Lung (tissue), 12 donors: ENCODE results near the gene DMPK. TPM values are rescaled to one million over a fixed set of nuclear protein-coding genes. Genes with fewer than 3 reads are reported as not detected.

Experiments
- ATAC-seq: fragments of 200-7000 bp; cut with Tn5 transposase; one replicate; pipeline ENCODE4 v1.9.1; 2020; ENCODE audit warnings: moderate number of reproducible peaks; ENCODE audit not compliant: insufficient read depth, low FRiP score
- DNase-seq, 3 donors: peaks; one replicate each; pipeline ENCODE4 v3.0.0-alpha.2; 2013 to 2017
- H3K27ac ChIP-seq, 2 donors: one replicate each; pipeline ENCODE4 v1.5.1; 2013; ENCODE audit warnings: mild to moderate bottlenecking in 2 of 2, moderate library complexity in 2 of 2, control low read depth in 1 of 2, inconsistent platforms in 1 of 2, low read depth in 1 of 2, low read length in 1 of 2
- H3K27me3 ChIP-seq, 3 donors: one replicate each; pipeline ENCODE4 v1.5.1; 2013; ENCODE audit warnings: low read length in 2 of 3; ENCODE audit not compliant: control insufficient read depth in 3 of 3, insufficient read depth in 3 of 3
- H3K36me3 ChIP-seq, 4 donors: one replicate each; pipeline ENCODE4 v1.5.1; 2013; ENCODE audit warnings: low read length in 4 of 4, mild to moderate bottlenecking in 1 of 4, moderate library complexity in 1 of 4; ENCODE audit not compliant: control insufficient read depth in 4 of 4, insufficient read depth in 4 of 4
- H3K4me1 ChIP-seq, 5 donors: one replicate each; pipeline ENCODE4 v1.5.1; 2013; ENCODE audit warnings: low read length in 5 of 5, mild to moderate bottlenecking in 2 of 5, moderate library complexity in 1 of 5; ENCODE audit not compliant: control insufficient read depth in 5 of 5, insufficient read depth in 5 of 5
- H3K4me3 ChIP-seq: one replicate; pipeline ENCODE4 v1.5.1; 2013; ENCODE audit warnings: mild to moderate bottlenecking, control low read depth, moderate library complexity
- H3K9ac ChIP-seq, 2 donors: one replicate each; pipeline ENCODE4 v1.5.1; 2013; ENCODE audit warnings: low read length in 2 of 2, control low read depth in 1 of 2; ENCODE audit not compliant: insufficient read depth in 1 of 2
- H3K9me3 ChIP-seq, 4 donors: one replicate each; pipeline ENCODE4 v1.5.1; 2013; ENCODE audit warnings: low read length in 3 of 4, mild to moderate bottlenecking in 1 of 4, moderate library complexity in 1 of 4; ENCODE audit not compliant: control insufficient read depth in 4 of 4, insufficient read depth in 3 of 4
- WGBS, 2 donors: extraction: QIAGEN DNeasy Blood & Tissue Kit; methylation state at CpG; one replicate each; pipeline ENCODE4 v1.1.7; 2013; 5-methylcytosine and 5-hydroxymethylcytosine counted together
- polyA plus RNA-seq, 2 donors: library from polyadenylated mRNA; stranded (reverse); fragments of 200-250 nt; gene quantifications; one replicate each; pipeline ENCODE4 v1.2.1, GENCODE V29; 2013
- total RNA-seq, 2 donors: library from RNA; depleted of rRNA in 1 of 2; stranded (reverse); fragments of >200 nt in 1 of 2; gene quantifications; one replicate each; pipeline ENCODE4 v1.2.1, GENCODE V29; 2014 to 2021
- TF ChIP-seq, protein P1 (sequence below): IDR thresholded peaks from 2 replicates; pipeline ENCODE4 v1.5.1; 2012; ENCODE audit warnings: mild to moderate bottlenecking; ENCODE audit errors: control extremely low read depth, extremely low read depth
- donor health status: control.
- donor health status: control.
- donor health status: Bipolar disorder and iron deficiency.
- donor health status: healthy.
- donor health status: DM: yes; HTN: yes; CAD: no.

The DMPK gene
- total and polyA plus RNA-seq, 4 donors = 32.4 to 70.4 (median 40.4) TPM

DNA sequence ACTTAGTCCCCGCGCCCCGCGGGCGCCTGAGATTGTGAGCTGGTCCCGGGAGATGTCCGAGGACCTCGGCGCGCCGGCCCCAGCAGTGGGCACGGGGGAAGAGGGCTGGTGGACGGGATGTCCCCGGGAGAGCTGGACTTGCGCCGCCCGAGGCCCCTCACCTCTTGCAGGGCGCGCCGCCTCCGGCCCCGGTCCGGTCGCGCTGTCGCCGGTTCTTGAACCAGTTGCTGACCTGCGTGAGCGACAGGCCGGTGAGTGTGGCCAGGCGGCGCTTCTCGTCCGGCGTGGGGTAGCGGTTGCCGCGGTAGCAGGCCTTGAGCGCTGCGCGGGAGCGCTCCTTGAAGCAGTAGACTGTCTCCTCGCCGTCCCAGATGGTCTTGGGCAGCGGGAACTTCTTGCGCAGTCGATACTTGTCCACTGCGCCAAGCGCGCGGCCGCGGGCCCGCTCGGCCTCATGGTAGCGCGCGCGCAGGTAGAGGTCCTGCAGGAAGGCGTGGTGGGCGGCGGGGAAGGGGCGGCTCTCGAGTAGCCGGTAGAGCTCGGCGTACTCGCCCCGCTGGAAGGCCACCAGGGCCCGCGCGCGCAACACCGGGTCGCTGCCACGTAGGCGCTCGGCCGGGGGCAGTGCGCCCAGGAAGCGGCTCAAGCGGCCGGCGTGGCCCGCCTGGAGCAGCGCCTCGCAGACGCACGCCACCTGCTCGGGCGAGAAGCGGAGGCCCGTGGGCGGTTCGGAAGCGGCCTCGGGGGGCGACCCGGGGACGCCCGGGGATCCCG lies 14.2 kb downstream of the DMPK start:
- peaks cover 2 to 52% (median 11%) of the 10 kb centered on the region in 5 donors for H3K4me1 ChIP-seq
- peak overlapping the region; percentile 59 for H3K4me3 ChIP-seq
- no peaks in the 10 kb centered on the region for H3K27me3 ChIP-seq
- 1 to 2% methylated on average over 96 to 102 of the region's 102 CpGs for WGBS, 2 donors
- peaks cover 0 to 5% (median 2%) of the 10 kb centered on the region in 4 donors for H3K36me3 ChIP-seq
- ATAC-seq = no peak
- peak overlapping the region; percentile 74 to 87 for H3K27ac ChIP-seq
- DNase-seq = peak; percentile 74 to 87 (median 77)
- peak overlapping the region; percentile 37 to 60 for H3K9ac ChIP-seq
- TF ChIP-seq, protein P1, sequence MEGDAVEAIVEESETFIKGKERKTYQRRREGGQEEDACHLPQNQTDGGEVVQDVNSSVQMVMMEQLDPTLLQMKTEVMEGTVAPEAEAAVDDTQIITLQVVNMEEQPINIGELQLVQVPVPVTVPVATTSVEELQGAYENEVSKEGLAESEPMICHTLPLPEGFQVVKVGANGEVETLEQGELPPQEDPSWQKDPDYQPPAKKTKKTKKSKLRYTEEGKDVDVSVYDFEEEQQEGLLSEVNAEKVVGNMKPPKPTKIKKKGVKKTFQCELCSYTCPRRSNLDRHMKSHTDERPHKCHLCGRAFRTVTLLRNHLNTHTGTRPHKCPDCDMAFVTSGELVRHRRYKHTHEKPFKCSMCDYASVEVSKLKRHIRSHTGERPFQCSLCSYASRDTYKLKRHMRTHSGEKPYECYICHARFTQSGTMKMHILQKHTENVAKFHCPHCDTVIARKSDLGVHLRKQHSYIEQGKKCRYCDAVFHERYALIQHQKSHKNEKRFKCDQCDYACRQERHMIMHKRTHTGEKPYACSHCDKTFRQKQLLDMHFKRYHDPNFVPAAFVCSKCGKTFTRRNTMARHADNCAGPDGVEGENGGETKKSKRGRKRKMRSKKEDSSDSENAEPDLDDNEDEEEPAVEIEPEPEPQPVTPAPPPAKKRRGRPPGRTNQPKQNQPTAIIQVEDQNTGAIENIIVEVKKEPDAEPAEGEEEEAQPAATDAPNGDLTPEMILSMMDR = no peak
- H3K9me3 ChIP-seq = no peaks in the 10 kb centered on the region

DNA sequence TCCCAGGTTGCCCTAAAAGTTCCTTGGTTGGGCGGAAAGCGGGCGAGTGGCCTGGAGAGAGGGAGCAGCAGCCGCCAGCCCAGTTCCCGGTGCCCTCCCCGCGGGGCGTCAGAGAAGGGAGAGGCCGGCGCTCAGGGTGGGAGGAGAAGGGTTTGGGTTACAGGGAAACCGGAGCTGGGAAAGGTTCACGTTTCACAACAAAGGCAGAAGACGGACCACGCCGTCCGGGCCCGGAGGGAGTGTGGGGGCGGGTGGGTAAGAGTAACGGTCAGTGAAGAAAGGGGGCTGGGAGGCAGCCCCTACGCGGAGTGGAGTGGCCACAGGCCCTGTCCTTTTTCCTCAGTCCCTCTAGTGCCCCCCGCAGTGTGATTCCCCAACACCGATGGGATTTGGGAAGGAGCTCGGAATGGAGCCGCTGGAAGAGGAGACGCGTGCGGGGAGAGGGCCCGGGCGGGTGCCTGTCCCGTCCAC lies 14.8 kb downstream of the DMPK start:
- Histone ChIP-seq H3K4me1 (peaks cover 2 to 52% (median 11%) of the 10 kb centered on the region in 5 donors), H3K36me3 (peaks cover 0 to 3% (median 1%) of the 10 kb centered on the region in 4 donors), H3K9ac (peak overlapping the region in 1 of 2 donors; percentile 79), H3K4me3 (peak overlapping the region; percentile 59), H3K9me3 (no peaks in the 10 kb centered on the region), H3K27me3 (no peaks in the 10 kb centered on the region), H3K27ac (peak overlapping the region; percentile 74 to 87)
- no peak for ATAC-seq
- TF ChIP-seq, protein P1 = no peak
- peak; percentile 88 to 94 (median 90) for DNase-seq
- WGBS, 2 donors = 17 to 27% methylated on average over 24 to 31 of the region's 31 CpGs

DNA sequence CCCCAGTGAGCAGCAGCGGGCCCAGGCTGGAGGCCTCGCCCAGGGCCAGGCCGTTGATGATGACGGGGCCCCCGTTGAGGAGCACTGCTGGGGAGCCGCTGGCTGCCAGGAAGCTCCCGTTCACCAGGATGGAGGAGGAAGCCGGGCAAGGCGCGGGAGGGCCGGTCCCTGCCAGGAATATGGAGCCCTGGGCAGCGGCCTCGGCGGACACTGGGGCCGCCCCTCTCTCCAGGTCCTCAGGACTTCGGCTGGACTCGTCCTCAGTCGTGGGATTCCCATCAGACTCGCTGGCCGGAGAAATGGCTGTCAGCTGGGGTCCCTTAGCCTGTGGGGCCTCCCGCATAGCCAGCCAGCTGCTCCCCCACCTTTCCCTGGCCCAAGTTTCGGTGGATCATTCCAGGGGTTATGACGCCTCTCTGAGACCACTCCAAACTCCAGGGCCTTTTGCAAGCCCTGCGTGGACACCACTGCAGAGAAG lies 15.4 kb downstream of the DMPK start:
- peak overlapping the region; percentile 37 to 79 for H3K9ac ChIP-seq
- ATAC-seq (no peak), DNase-seq (peak in 2 of 3 donors; percentile 51 to 75)
- H3K9me3 ChIP-seq = no peaks in the 10 kb centered on the region
- peak overlapping the region; percentile 59 for H3K4me3 ChIP-seq
- H3K27ac ChIP-seq = peak overlapping the region; percentile 74 to 87
- TF ChIP-seq, protein P1 = no peak
- 37 to 61% methylated on average over 16 to 24 of the region's 24 CpGs for WGBS, 2 donors
- H3K27me3 ChIP-seq = no peaks in the 10 kb centered on the region
- H3K4me1 ChIP-seq = peaks cover 2 to 52% (median 11%) of the 10 kb centered on the region in 5 donors
- H3K36me3 ChIP-seq = peaks cover 0 to 3% (median 1%) of the 10 kb centered on the region in 4 donors
